ENCODE measurements around the gene TTC23L. TPM values are rescaled to one million over a fixed set of nuclear protein-coding genes. Genes with fewer than 3 reads are reported as not detected.

Gene TTC23L
- total and polyA plus RNA-seq, 2 donors from 2014 or later = 0.39 to 1.7 TPM

GRCh38 chr5:34813509-34813908 lies 25.5 kb upstream of the TTC23L start:
- Histone ChIP-seq H3K27ac (ENCODE audit: low read depth in 2 of 2, low read length in 2 of 2) (no peak overlapping the region), H3K27me3 (ENCODE audit: control insufficient read depth, insufficient read depth, low read length) (no peaks in the 10 kb centered on the region), H3K9me3 (ENCODE audit: control insufficient read depth in 2 of 3, insufficient read depth in 1 of 3, low read length in 3 of 3) (no peaks in the 10 kb centered on the region), H3K36me3 (ENCODE audit: control insufficient read depth in 2 of 3, insufficient read depth in 3 of 3, low read length in 3 of 3) (peaks cover 2 to 8% (median 2%) of the 10 kb centered on the region in 3 donors), H3K4me3 (ENCODE audit: low read length in 3 of 3) (no peak overlapping the region), H3K4me1 (ENCODE audit: control insufficient read depth in 2 of 3, insufficient read depth in 2 of 3, low read depth in 1 of 3, low read length in 3 of 3) (no peaks in the 10 kb centered on the region), H3K9ac (ENCODE audit: low read length in 3 of 3) (no peak overlapping the region)
- intact Hi-C loops (cut with DNase I) = no loop called here
- TF ChIP-seq CTCF (IDR thresholded peaks at IDR 0.05; ENCODE audit: borderline replicate concordance, extremely low read depth, insufficient read depth) = no peak
- FAIRE-seq (no peak), DNase-seq (no peak)

DNA sequence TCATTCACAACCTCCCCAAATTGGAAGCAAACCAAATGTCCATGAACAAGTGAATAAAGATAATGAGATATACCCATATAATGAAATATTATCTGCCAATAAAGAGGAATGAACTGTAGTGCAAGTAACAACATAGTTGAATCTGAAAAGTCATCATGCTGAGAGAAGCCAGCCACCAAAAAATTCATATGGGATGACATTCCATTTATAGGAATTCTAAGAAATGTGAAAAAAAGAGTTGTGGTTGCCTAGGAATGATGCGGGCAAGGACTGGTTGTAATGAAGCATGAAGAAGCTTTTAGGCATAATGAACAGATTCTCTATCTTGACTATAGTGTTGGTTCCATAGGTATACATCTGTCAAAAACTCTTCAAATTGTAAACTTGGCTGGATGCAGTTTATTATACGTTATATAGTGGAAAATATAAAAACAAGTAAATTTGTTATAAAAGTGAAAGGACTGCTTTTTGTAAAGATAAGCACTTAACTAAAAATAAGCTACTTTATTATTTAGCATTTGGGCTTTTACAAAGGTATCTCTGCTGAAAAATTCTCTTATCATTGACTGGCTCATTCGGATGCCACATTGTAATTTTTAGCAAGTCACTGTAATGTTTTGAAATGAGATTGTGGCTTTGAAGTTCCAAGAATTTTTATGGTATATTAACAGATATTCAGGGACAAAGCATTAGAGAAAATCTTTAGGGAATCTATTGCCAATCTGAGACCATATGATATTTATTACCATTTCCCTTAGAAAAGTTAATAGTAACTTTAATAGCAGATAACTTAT lies 21.2 kb upstream of the TTC23L start:
- H3K4me1 ChIP-seq (ENCODE audit: control insufficient read depth in 2 of 3, insufficient read depth in 2 of 3, low read depth in 1 of 3, low read length in 3 of 3) = no peaks in the 10 kb centered on the region
- peaks cover 4 to 5% (median 4%) of the 10 kb centered on the region in 3 donors for H3K36me3 ChIP-seq (ENCODE audit: control insufficient read depth in 2 of 3, insufficient read depth in 3 of 3, low read length in 3 of 3)
- DNase-seq (no peak), FAIRE-seq (no peak)
- no peaks in the 10 kb centered on the region for H3K9me3 ChIP-seq (ENCODE audit: control insufficient read depth in 2 of 3, insufficient read depth in 1 of 3, low read length in 3 of 3)
- H3K4me3 ChIP-seq (ENCODE audit: low read length in 3 of 3) = no peak overlapping the region
- no peak overlapping the region for H3K27ac ChIP-seq (ENCODE audit: low read depth in 2 of 2, low read length in 2 of 2)
- no peak for TF ChIP-seq CTCF (IDR thresholded peaks at IDR 0.05; ENCODE audit: borderline replicate concordance, extremely low read depth, insufficient read depth)
- no peak overlapping the region for H3K9ac ChIP-seq (ENCODE audit: low read length in 3 of 3)
- H3K27me3 ChIP-seq (ENCODE audit: control insufficient read depth, insufficient read depth, low read length) = no peaks in the 10 kb centered on the region
- intact Hi-C loops (cut with DNase I) = no loop called here

DNA sequence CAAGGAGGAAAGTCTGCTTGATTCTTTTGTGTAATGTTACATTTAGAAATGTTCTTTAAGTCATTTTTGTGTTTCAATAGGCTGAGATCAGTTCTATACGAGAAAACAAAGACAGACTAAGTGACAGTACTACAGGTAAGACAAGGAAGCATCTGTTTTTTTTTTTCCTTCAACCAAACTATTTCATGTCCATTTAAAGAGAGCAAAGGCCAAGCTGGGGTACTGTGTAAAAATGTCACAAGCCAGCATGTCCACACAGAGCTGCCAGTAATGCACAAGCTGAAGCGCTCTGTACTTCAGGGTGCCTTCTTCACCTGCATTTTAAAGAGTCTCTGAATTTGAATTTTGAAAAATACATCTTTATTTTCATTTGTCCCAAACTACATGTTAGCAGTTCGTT lies 20.2 kb upstream of the TTC23L start:
- H3K36me3 ChIP-seq (ENCODE audit: control insufficient read depth in 2 of 3, insufficient read depth in 3 of 3, low read length in 3 of 3) = peaks cover 8 to 14% (median 13%) of the 10 kb centered on the region in 3 donors
- TF ChIP-seq CTCF (IDR thresholded peaks at IDR 0.05; ENCODE audit: borderline replicate concordance, extremely low read depth, insufficient read depth) = no peak
- no peaks in the 10 kb centered on the region for H3K9me3 ChIP-seq (ENCODE audit: control insufficient read depth in 2 of 3, insufficient read depth in 1 of 3, low read length in 3 of 3)
- intact Hi-C loops (cut with DNase I) = no loop called here
- H3K4me1 ChIP-seq (ENCODE audit: control insufficient read depth in 2 of 3, insufficient read depth in 2 of 3, low read depth in 1 of 3, low read length in 3 of 3) = no peaks in the 10 kb centered on the region
- no peaks in the 10 kb centered on the region for H3K27me3 ChIP-seq (ENCODE audit: control insufficient read depth, insufficient read depth, low read length)
- H3K27ac ChIP-seq (ENCODE audit: low read depth in 2 of 2, low read length in 2 of 2) = no peak overlapping the region
- no peak for FAIRE-seq
- no peak for DNase-seq
- H3K4me3 ChIP-seq (ENCODE audit: low read length in 3 of 3) = no peak overlapping the region
- H3K9ac ChIP-seq (ENCODE audit: low read length in 3 of 3) = no peak overlapping the region

All from kidney (tissue), 14 donors.